KOPT-K1 (cell line): ENCODE measurements around the gene NPPC.
"Not testable (repeated sequence)": the region's sequence is repeated elsewhere in the genome, so short reads cannot be mapped to it uniquely, and the experiment has no call there.

Experiments used
- H3K27ac ChIP-seq: fragments of 200-600 bp; sonication (generic); 2 replicates; pipeline ENCODE4 v1.5.1; 2016; ENCODE audit warnings: antibody characterized with exemption, mild to moderate bottlenecking, low read depth, low read length; ENCODE audit not compliant: poor library complexity, severe bottlenecking
- H3K36me3 ChIP-seq: fragments of 200-600 bp; sonication (generic); 2 replicates; pipeline ENCODE4 v1.5.1; 2017; ENCODE audit warnings: antibody characterized with exemption, mild to moderate bottlenecking, low read length, moderate library complexity; ENCODE audit not compliant: insufficient read depth
- H3K9me3 ChIP-seq: fragments of 200-600 bp; sonication (generic); 2 replicates; pipeline ENCODE4 v1.5.1; 2017; ENCODE audit warnings: antibody characterized with exemption, low read length, mild to moderate bottlenecking; ENCODE audit not compliant: insufficient read depth, poor library complexity, severe bottlenecking

NPPC gene

DNA sequence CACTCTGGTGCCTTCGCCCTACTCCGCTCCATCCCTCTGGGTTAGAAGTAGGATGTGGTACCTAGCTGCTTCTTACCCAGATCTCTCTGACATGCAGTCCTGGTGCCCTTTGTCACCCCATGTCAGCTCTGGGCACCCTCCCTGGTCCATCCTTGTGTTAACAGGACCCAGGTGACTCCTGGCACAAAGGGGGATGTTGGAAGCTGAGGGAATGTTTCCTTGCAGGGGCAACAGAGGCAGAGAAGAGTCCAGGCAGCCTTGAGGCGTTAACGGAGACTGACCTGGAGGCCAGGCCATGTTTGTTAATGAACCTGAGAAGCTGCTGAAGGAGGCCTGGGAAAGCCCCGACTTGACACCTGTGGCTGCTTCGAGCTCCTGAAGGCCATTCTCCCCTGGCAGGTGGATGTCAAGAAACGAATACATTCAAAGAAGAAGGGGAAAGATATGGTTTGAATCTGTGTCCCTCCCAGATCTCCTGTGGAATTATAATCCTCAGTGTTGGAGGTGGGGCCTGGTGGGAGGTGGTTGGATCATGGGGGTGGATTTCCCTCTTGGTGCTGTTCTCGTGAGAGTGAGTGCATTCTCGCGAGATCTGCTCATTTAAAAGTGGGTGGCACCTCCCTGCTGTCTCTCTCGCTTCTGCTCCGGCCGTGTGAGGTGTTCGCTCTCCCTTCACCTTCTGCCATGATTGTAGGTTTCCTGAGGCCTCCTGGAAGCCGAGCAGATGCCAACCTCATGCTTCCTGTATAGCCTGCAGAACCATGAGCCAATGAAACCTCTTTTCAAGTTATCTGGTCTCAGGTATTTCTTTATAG lies 31.4 kb downstream of the NPPC start:
- Histone ChIP-seq H3K27ac (no peak overlapping the region), H3K36me3 (no peaks in the 10 kb centered on the region), H3K9me3 (no peaks in the 10 kb centered on the region)

DNA sequence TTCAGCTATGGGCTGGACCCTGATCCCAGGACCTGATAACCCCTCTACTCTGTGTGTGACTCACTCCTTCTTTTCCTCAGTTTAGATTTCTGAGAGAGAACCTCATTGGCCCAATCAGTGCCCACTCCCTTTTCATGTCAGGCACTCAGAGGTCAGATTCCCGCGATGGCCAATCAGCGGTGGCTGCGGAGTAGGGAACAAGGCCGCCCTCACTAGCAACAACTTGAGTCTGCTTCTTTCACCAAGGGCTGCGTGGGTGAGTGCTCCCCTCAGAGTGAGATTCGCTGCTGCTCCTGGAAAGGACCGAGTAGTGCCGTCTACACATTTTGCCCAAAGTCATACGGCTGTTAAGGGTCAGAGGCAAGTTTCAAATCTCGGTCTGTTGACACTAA lies 34.7 kb downstream of the NPPC start:
- no peaks in the 10 kb centered on the region for H3K36me3 ChIP-seq
- H3K9me3 ChIP-seq = no peaks in the 10 kb centered on the region
- no peak overlapping the region for H3K27ac ChIP-seq

DNA sequence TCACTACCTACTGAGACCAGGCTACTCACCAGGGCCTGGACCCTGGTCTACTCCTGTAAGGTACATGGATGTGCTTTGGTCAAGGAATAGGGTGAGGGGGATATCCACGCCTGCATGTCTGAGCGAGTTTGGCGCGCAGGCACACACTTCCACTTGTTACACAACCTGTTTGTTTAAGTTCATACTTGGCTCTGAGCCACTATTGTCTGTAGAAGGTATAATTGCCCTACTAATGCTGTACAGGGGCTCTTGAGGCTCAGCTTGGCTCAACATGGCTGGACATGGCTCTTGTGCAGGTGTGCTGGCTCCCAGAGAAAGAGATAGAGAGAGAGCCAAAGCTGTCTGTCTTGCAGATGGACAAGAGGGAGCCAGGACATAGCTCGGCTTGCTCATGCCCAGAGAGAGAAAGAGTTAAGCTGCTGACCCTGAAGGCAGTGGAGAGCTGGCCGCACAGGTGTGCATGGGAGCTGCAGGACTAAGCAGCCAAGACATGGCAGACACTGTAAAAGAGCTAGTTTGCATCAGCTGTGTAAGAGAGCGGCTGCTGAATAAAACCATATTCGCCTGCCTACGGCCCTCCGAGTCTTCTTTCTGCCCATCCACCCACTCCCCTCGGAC lies 35.2 kb downstream of the NPPC start:
- Histone ChIP-seq H3K9me3 (peaks cover 4% of the 10 kb centered on the region), H3K27ac (no peak overlapping the region), H3K36me3 (no peaks in the 10 kb centered on the region)

DNA sequence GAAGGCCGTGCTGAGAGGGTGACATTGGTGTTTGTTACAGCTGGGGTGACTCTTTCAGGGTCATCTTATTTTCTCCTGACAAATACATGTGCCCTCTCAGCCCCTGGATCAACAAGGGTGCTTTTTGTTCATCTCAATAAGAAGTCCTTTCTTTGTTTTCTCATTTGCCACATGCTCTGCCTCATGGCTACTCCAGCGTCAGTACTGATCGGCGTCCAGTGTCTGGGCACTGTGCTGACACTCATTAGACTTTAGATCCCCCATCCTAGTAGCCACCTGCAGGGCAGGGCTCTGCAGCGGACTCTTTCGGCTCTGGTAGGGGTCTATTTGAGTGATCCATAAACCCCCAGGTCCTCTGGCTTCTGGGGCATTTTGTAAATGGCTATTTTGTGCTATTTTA lies 38.4 kb downstream of the NPPC start:
- Histone ChIP-seq H3K36me3 (no peaks in the 10 kb centered on the region), H3K9me3 (peaks cover 6% of the 10 kb centered on the region), H3K27ac (no peak overlapping the region)

DNA sequence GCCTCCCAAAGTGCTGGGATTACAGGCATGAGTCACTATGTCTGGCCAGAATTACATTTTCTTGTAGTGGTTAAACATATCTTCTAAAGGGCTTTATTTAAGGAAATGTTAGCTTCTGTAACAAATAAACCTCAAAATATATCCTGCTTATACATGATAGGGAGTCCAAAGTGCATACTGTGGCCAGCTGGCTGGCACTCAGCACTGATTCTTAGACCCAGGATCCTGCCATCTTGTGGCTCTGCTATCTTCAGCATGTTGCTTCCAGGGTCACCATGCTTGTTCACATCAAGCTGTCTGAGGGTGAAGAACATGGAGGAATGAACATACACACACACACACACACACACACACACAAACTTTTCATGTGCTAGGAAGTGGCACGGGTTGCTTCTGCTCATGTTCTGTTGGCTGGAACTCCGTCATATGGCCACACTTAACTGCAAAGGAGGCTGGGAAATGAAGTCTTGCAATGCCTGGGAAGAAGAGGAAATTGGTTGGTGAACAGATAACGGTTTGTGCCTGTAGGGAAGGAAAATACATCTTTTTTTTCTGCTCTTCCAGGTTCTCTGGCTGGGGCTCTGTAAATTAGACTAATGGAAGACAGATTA lies 40.0 kb downstream of the NPPC start:
- no peaks in the 10 kb centered on the region for H3K36me3 ChIP-seq
- no peak overlapping the region for H3K27ac ChIP-seq
- peaks cover 6% of the 10 kb centered on the region for H3K9me3 ChIP-seq

DNA sequence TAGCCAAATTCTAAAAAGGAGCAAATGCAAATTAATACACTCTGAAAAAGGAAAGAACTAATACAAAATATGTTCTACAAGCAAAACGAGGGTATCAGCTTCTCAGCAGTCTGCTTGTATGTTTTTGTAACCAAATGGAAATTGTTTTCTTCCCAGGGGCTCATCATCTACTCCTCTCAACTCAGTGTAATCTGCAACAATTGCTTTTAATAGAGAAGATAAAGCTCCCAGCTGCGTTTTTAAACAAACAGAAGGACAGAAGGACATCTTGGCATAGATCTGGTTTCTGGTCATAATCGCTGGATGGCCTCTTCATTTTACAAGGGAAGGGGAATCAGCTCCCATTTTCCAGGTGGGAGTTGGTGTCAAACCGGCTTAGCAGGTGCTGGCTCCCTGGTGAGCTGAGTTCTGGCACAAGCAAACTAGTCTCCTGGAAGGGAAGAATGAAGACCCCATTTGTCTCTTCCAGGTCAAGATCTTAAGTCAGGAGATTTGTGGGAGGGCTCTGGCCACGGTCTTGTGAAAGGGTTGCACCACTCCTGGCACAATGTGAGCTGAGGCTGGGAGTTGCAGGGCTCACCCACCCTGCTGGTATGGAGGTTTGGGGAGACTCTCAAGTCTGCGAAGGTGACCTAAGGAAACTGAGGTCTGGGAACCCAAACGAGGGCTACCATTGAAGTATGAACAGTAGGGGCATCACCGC lies 41.6 kb downstream of the NPPC start:
- H3K27ac ChIP-seq = no peak overlapping the region
- no peaks in the 10 kb centered on the region for H3K36me3 ChIP-seq
- peaks cover 6% of the 10 kb centered on the region for H3K9me3 ChIP-seq

DNA sequence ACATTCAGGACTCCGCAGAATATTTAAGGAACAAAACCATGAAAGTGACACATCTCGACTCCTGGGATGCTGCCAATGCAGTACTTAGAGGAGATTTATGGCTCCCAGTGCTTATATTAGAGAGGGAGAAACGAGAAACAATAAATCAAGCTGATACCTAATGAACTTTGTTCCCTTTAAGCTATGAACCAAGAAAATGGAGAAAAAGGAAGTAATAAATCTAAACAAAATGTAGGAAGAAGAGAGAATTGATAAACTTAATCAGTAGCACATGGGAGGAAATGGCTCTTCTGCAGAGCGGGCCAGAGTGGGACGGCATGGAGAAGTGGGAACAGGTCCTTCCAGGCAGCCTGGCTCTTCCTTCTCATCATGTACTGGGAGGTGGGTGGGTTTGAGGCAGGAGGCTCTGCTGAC lies 42.7 kb downstream of the NPPC start:
- peaks cover 6% of the 10 kb centered on the region for H3K9me3 ChIP-seq
- no peaks in the 10 kb centered on the region for H3K36me3 ChIP-seq
- no peak overlapping the region for H3K27ac ChIP-seq

DNA sequence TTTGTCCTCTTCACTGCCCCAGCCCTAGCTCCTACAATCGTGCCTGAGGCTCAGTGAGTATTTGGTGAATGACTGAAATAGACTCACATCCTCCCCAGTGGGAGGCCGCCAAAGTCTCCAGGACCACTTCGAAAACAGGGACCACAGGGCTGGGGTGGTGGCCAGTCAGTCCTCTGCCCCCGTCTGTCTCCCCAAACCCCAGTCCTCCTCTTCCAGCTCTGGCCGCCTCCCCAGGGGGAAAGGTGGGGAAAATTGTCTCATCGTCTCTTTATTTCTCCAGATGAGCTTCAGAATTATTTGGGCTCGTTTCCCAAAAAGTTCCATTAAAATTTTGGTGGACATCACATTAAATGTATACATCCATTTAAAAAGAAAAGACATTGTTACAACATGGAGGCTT lies 43.5 kb downstream of the NPPC start:
- Histone ChIP-seq H3K9me3 (peaks cover 6% of the 10 kb centered on the region), H3K36me3 (no peaks in the 10 kb centered on the region), H3K27ac (no peak overlapping the region)

DNA sequence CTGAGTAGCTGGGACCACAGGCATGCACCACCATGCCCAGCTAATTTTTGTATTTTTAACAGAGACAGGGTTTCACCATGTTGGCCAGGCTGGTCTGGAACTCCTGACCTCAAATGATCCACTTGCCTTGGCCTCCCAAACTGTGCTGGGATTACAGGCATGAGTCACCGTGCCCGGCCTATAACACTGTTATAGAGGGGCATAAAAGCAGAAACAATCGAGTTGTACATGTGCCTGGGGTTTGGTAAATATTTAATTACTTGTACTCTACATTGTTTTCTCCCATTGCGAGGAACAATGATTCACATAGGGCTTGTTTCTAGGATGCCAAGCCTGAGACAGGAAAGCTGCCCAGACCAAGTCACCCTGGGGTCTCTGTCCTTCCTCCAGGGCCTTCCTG lies 45.8 kb downstream of the NPPC start:
- H3K9me3 ChIP-seq, H3K27ac ChIP-seq, H3K36me3 ChIP-seq: not testable (repeated sequence)

DNA sequence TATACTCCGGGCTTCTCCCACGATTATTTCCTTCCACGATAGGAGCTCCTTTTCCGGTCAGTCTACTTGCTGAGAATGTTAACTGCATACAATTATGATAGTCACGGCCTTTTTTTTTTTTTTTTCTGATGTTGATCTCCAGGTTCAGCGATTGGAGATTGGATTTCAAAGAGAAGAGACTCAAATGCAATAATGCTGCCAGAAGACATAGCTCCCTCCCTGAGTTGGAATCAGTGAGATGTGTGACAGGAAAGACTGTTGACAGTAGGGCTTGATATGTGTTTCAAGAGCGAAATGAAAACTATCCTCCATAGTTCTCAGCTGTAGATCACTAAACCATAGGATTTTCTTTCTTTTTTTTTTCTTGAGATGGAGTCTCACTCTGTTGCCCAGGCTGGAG lies 47.0 kb downstream of the NPPC start:
- H3K27ac ChIP-seq = no peak overlapping the region
- H3K36me3 ChIP-seq = no peaks in the 10 kb centered on the region
- H3K9me3 ChIP-seq = no peaks in the 10 kb centered on the region

DNA sequence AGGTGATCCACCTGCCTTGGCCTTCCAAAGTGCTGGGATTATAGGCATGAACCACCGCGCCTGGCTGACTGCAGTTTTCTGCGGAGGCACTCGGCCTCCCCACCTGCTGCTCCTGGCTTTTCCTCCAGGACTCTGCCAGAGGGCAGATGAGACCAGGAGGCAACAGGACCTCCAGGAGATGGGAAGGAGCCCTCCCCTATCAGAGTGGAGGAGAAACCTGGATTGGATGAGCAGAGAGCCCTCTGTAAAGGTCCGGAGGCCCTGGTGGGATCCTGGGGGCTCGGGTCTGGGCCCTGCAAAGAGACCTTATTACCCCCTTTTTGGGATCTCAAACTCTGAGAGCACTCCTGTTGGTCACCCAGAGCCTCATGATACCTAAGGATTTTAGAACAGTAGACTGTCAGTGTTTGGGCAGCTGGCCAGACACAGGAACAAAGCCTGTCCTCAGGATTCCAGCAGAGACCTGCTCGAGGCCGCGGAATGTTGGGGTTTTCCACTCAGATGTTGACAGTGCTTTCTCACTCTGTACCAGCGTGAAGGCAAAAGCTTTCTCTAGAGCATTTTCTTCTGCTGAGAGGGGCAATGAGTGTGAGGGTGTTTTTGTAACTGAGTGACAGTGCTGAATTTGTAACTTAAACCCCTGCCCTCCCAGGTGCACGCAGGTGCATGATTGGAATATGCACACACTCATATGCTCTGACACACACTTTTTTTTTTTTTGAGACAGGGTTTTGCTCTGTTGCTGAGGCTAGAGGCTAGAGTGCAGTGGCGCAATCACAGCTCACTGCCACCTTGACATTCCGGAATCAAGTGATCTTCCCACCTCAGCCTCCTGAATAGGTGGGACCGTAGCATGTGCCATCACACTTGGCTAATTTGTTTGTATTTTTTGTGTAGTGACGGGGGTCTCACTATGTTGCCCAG lies 48.4 kb downstream of the NPPC start:
- Histone ChIP-seq H3K9me3 (no peaks in the 10 kb centered on the region), H3K27ac (no peak overlapping the region), H3K36me3 (no peaks in the 10 kb centered on the region)

DNA sequence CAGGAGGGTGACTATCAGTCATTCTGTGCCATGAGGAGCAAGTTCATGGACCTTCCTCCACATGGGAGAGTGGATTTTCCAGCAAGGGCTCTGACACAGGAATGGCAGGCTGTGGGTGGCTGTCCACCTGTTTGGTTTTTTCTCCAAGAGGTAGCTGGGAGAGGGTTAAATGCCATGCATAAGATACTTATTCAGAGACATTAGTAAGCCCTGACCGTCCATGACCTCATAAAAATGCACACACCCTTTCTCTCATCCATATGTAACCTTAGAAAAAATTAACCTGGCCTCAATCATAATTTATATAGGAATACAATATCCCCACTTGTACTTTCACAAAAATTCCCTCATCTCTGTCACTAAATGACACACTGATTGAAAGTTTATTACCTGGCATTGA lies 51.3 kb downstream of the NPPC start:
- Histone ChIP-seq H3K27ac (no peak overlapping the region), H3K36me3 (no peaks in the 10 kb centered on the region), H3K9me3 (no peaks in the 10 kb centered on the region)
